H4 (cell line): ENCODE results near the gene ERGIC1. TPM values are rescaled to one million over a fixed set of nuclear protein-coding genes. Genes with fewer than 3 reads are reported as not detected.
"Not testable (repeated sequence)": the region's sequence is repeated elsewhere in the genome, so short reads cannot be mapped to it uniquely, and the experiment has no call there.

Source experiments
- DNase-seq: peaks from one replicate; pipeline ENCODE4 v3.0.0-alpha.2; 2015; ENCODE audit warnings: low spot score
- total RNA-seq: library from RNA; depleted of rRNA; stranded (reverse); fragments of >200 nt; shearing (Covaris generic); gene quantifications from 2 replicates; pipeline ENCODE4 v1.2.3, GENCODE V29; 2014; rRNA removed

Gene ERGIC1, protein sequence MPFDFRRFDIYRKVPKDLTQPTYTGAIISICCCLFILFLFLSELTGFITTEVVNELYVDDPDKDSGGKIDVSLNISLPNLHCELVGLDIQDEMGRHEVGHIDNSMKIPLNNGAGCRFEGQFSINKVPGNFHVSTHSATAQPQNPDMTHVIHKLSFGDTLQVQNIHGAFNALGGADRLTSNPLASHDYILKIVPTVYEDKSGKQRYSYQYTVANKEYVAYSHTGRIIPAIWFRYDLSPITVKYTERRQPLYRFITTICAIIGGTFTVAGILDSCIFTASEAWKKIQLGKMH
- 72.3 and 86.2 TPM in 2 replicates for total RNA-seq

DNA sequence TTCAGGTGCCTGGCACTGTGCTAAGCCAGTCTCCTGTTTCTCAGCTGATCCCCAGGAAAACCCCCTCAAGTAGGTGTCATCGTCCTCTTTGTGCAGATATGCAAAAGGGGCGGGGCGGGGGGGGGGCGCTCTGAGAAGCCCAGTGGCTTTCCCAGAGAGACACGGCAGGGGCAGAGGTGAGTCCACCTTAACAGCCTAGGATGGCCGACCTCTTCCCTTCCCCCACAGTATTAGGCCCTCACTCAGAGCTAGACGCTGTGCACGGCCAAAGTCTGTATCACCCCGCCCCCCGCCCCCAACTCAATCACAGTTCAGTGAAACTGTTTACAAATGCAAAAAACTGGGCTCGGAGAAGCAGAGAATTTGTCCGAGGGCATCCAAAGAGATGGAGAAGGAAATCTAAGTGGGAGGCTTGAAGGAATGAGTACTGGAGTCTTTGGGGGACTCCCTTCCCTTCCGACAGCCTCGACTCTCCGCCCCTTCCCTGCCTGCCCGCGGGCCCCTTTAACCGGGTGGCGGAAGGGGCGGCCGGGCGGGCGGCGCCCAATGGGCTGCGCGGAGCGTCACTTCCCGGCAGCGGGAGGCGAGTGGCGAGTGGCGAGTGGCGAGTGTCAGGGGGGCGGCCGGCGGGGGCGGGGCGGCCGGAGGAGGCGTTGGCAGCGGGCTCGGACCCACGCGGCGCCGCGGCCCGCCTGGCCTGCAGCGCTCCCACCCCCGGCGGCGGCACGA is at the start of gene ERGIC1:
Gene ERGIC1, plus strand, starts transcription at position 566 of the 729 bp plus-strand sequence. Its CDS starts 163 bp downstream, at position 729.
- DNase-seq: peak; percentile 57

DNA sequence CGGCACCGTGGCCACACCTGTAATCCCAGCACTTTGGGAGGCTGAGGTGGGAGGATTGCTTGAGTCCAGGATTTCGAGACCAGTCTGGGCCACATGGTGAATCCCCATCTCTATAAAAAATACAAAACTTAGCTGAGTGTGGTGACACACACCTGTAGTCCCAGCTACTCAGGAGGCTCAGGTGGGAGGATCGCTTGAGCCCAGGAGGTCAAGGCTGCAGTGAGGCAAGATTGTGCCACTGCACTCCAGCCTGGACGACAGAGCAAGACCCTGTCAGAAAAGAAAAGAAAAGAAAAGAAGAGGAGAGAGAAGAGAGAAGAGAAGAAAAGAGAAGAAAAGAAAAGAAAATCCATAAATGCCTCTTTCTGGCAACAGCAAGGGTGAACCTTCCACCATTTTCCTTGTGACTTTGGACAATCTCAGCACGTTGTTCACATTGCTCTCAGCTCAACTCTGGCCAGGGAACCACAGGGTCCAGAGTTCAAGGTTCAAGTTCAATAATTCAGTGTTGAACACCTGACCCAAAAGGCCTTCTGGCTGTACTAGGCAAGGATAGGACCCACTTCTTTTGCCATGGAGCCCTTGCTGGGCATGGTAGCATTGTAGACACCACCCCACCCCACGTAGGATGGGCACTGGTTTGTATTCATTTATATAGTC is 48.5 kb upstream of the ERGIC1 start:
- DNase-seq: no peak

DNA sequence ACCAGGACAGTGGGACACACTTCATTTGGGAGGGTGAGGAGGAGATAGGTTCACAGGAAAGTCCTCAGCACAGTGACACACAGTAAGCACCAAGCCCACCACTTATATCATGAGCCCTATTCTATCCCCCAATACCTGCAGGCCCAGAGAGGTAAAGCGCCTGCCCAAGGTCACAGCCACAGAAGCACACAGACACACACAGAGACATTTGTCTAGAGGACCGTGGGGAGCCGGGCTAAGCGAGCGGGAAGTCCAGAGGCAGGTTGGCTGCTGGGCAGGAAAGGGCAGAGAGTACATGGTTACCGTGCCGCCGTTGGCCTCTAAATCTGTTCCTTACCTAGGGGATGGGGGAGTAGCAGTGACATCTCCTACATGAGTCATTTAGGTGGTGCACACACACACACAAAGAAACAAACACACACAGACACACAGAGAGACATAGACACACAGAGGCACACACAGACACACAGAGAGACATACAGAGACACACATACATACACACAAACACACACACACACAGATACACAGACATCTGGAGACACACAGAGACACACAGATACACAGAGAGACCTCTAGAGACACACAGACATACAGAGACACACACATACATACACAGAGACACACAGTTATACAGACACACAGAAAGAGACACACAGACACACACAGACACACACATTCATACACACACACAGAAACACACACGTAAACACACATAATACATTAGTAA is 47.2 kb upstream of the ERGIC1 start:
- no peak for DNase-seq

DNA sequence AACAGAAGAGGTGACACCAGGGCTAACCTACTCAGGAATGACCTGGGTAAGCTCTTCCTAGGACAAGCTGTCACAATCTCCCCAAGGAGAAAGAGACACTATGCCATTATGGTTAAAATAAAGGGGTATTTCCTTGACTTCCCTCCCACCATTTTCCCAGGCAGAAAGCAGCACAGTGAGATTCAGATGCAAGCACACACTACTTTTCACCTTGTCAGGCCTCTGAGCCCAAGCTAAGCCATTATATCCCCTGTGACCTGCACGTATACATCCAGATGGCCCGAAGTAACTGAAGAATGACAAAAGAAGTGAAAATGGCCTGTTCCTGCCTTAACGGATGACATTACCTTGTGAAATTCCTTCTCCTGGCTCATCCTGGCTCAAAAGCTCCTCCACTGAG is 46.5 kb upstream of the ERGIC1 start:
- not testable (repeated sequence) for DNase-seq

DNA sequence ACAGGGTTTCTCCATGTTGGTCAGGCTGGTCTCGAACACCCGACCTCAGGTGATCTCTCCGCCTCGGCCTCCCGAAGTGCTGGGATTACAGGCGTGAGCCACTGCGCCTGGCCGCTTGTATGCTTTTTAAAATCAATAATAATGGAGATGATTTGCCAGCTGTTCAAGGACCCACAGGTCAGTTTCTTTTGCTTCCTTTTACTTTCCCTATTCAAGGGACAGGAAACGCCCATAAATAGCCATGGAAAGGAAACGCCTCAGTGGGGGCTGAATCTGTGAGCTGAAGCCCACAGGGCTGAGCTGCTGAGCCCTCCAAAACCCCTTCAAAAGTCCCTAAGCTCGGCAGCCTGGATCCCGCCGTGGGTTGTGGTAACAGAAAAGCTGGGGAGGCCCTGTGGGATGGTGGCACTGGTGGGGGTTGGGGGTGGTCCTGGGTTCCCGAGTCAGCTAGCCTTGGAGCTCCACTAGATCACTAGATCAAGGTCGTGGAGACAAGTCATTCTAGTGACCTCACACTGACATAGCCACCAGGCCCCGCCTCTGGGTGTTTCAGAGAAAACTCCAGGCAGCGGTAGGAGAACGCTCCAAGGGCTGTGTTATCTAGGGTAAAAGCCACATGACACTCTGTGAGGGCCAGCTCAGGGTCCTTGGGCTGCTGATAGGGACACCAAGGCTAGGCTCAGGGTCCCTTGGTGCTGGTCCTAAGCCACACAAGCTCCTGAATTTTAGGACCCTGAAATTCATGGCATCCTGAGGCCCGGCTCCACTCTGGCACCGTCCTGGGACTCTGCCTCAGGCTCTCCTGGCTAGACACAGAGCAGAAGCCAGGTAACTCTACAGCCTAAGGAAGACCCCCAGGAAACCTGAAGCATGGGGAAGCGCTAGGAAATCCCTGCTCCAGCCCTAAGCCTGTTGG is 45.0 kb upstream of the ERGIC1 start:
- DNase-seq: no peak

DNA sequence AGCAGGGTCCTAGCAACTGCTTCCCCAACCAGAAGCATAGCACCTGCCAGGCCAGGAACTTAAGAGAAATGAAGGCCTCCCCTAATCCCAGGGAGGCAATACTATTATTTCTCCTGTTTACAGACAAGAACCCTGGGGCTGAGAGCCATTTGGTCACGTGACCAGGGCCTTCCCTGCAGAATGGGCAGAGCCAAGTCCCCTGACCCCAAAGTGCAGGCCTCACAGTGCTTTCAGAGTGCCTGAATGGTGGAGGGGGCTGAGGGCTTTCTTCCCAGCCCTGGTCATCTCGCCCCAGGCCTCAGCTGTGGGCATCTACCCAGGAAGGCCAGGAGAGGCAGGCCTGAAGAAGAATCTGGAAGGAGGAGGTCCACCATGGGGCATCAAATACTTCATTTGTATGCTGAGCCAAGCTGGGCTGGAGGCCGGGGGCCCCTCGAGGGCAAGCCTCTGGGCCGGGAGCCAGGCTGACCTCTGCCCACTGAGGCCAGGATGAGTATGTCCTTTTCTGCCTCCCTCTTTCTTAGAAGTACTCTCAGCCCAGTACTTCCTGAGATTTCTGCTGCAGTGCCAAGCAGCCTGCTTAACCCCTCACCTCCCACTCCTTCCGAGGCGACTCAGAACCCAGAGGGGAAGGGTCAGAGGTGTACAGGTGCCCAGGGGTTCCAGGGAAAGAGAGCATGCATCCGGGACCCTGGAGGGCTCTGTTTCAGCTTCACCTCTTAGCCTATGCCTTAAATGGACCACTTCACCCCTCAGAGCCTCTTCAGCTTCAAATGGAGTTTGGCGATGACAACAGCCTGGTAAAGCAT is 44.2 kb upstream of the ERGIC1 start:
- DNase-seq: no peak

DNA sequence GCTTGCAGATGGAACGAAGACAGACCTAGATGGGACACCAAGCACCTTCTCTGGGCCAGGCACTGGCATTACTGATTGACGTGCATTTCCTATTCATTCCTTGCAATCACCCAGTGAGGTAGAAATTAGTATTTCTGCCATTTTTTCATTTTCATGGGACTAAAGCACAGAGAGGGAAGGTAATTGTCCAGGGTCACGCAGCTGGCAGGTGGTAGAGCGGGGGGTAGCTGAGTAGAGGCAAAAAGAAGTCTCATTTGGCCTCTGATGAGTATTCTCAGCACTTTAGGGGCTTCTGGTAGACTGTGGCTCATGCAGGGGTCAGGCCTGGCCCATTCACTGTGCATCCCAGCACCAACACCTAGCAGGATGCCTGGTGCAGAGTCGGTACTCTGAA is 43.6 kb upstream of the ERGIC1 start:
- no peak for DNase-seq

DNA sequence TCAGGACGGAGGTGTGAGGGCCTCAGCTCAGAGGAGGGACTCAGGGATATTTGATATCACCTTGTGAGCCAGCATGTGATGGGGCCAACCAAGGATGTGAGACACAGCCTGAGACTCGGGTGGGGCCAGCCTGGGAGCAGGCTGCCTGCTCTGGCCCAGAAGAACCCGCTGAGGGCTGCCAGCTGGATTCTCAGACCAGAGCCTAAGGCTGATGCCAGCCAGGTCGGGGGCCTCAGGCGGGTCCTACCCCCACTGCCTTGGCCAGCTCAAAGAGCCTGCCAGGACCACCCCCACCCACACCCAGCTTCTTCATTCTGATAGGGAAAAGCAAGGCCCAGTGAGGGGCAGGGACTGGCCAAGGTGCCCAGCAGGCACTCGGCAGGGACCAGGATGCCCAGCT is 42.8 kb upstream of the ERGIC1 start:
- DNase-seq: no peak

DNA sequence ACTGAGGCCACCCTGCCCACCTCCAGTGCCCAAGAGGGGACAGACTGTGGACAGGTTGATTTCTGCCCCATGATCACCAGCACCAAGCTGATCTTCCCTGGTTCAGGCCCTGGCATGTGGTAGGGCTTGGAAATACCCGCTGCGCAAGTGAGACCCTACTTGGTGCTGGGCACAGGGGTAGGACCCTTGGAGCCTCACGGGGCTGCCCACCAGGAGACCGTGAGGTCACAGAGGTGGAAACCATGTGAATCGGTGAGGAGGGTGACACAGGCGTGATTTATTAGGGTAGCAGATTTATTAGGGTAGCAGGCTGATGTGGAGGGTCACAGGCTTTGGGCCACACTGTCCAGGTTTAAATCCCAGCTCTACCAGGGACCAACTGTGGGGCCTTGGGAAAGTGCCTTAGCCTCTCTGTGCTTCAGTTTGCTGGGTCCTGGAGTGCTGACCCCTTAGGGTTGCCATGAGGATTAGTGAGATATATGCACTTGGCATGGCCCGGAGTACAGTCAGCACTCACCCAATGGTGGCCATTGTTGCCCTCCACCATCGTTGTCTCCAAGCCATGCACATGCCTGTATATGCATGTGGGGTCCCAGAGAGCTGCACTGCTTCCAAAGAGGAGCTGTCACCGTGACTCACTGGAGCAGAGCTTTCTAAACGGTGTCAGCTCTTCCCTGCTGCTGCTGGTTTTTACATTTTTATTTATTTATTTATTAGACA is 42.2 kb upstream of the ERGIC1 start:
- DNase-seq: no peak

DNA sequence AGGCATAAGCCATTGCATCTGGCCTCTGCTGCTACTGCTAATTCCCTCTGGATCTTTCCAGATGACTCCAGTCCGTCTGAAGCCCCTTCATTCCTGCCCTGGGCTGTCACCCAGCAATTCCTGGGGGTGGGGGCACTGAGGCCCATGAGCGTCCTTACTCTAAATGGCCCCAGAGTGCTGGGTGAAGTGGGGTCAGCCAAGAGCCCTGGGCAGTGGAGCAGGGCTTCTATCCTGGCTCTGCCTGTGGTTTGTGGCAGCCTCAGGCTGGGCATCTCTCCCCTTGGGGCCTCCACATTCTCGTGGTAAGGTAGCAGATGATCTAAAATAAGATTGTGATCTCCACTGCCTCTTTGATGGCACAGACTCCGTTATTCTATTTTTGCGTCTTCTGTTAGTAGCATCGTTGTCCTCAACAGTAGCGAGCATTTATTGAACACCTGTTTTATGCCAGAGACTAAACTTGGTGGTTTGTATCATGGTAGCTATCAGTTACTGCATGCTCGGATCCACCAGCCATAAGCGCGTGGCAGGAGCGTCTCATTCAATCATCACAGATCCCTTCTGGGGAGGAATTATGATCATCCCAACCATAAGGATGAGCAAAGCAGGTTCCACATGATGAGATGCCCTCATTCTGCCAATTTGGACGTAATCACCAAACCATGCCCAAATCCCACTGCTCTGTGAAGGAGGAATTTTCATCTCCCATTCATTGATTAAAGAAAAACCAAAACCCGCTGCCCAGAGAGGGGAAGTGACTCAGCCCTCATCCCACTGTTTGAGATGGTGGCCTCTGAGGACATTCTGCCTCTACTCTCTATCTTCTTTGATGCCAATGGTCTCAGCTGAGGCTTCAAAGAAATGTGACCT is 41.1 kb upstream of the ERGIC1 start:
- no peak for DNase-seq

DNA sequence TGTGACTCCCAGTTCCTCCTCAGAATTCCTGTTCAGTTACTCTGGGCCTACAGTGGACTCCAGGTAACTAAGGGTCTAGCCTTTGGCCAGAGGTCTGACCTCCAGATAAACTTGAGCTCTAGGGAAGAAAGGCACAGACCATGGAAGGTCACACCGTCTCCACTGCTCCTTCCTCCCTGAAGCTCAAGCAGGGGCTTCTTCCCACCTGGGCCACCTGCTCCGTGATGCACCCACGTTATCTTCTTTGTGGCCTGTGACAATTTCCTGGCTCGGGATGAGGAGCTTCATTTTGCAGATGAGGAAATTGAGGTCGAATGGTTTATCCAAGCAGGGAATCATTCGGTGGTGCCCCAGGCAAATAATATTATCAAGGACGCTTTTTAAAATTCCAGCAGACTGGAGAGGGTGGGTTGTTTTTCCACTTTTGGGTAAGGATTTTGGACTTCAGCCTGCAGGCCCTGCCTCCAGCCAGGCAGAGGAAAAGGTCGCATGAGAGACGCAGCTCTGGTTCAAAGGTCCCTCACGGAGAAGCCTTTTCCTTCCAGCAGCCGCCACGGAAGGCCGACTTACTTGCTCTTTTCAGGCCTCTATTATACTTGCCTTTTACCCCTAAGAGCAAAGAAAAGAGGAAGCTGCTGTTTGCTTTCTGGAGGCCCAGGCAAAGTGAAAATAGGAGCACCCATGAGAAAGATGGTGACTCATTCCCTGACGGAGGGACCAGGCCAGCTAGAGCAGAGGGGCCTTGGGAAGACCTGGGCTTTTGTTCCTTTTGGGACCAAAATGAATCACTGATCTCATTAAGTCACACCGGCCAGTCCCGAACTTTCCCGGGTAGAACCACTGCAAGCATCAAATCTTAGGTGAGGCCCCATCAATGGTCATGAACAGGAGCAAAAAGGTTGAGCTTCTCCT is 40.2 kb upstream of the ERGIC1 start:
- no peak for DNase-seq

DNA sequence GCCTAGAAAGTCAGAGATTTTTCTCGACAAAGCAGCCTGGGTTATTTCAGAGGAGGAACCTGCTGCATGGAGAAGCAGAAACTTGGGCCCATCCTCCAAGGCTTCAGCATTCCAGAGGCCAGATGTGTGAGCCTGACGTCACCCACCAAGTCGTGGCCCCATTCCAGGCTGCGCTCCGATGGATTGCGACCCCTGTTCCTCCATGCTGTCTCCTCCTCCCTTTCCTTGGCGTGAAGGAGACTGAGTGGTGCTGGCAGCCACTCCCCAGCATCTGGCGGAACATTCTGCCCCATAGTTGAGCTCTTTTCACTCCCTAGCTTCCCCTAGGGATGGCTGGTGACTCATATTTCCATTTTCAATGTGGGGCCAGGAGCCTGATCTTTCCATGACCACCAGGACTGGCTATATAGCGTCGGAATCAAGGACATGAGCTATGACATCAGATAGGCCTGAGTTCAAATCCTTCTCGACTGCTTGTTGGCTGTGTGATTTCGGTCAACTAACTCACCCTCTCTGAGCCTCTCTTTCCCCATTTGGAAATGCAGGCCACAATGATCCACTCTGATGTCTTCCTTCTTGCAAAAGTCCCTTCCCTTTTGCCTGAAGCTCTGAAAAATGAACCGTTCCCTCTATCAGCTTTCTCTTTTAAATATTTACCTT is 38.6 kb upstream of the ERGIC1 start:
- peak; percentile 73 for DNase-seq

DNA sequence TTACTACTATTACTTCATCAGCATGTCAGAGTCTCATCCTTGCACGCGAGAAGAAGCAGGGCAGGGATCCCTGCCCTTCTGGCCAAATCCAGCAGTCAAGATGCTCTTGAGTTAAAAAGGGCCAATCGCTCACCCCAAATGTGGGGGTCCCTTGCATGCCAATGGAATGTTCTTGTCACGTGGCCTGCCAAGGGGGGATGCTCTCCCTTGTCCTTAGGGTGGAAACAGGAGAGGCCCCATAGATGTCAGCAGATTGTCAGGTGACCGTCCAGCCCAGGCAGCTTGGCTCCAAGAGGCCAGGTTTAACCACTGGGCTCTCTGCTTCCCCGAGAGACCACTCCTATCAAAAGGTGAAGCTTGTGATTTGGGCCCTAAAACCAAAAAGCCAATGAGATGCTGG is 37.7 kb upstream of the ERGIC1 start:
- no peak for DNase-seq

DNA sequence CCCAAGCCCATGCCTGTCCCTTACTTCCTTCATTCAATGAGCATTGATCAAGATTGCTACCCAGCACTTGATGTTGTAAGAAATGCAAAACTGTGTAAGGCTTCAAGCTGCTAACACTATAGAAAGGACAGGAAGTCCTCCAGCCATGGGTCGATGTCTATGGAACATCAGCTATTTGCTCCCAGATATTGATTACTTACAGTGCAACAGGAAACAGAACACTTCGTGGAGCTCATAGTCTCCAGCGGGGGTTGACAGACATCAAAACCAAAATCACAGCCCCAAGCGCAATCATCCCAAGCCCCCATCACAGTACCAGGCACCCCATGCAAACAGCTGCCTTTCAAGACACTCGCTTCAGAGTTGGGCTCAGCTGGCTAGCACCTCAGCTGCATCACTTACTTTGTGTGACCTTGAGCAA is 36.3 kb upstream of the ERGIC1 start:
- DNase-seq: no peak

DNA sequence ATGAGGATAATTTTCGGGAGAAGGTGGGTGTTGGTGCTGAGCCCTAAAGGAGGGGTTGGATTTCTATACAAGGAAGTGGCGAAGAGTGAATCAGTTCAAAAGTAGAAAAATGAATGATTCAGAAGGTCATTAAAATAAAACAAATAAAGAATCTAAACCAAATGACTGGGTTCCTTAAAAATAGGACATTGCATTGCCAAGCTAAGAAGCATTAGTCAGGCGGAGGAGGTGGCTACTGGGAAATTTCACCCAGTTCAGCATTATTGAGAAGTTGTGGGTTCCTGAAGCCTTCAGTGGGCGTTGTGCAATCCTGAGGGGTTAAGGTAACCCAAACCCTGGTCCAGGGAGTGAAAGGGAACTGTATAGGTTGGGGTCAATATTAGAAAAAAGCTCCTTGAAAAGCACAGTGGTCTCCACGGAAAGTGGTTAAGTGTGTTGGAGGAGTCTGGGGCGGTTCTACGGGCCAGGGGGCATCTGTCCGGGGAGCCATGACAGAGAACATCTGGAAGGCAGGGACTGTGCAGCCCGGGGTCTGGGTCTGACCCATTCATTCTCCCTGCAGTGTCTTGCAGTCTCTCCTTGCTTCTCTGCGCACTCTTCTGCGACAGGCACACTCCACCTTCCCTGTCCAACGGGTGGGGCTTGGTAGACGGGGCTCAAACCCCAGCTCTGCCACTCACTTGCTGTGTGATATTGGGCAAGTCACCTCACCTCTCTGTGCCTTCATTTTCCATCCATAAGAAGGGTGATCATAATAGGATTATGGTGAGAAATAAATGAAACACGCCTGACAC is 35.4 kb upstream of the ERGIC1 start:
- peak; percentile 41 for DNase-seq

DNA sequence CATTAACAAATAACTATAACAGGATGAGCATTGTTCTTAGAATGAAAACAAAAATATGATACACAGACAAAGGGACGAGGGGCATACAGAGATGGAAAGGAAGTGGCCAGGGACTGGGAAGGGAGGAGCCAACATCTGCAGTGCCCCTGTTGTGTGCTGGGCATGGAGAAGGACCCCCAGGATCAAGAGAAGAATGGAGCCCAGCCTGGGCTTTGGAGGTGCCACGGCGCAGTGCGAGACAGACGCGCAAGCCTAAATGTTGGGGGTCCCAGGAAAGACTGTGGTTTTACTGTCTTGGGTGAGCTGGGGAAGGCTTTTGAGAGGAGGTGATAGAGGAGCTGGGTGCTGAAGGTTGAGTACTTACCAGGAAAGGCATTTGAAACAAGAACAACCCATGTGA is 34.6 kb upstream of the ERGIC1 start:
- no peak for DNase-seq
